HCT116 (cell line): ENCODE measurements around the gene SLC4A2.

Source experiments
- CTCF ChIP-seq, 3 experiments: fragments of 200-600 bp in 1 of 3; sonication (generic) in 1 of 3; IDR thresholded peaks in 2 of 3; conservative IDR thresholded peaks in 1 of 3; 2 replicates each; pipeline ENCODE4 v1.5.1; 2012 to 2017; ENCODE audit warnings: low read depth in 2 of 3, low read length in 2 of 3, antibody characterized with exemption in 1 of 3, borderline replicate concordance in 1 of 3, control low read depth in 1 of 3, mild to moderate bottlenecking in 1 of 3, mixed read lengths in 1 of 3, mixed run types in 1 of 3, moderate library complexity in 1 of 3; ENCODE audit not compliant: insufficient read depth in 1 of 3
- EGR1 ChIP-seq: IDR thresholded peaks from 2 replicates; pipeline ENCODE4 v1.6.1; 2012; ENCODE audit warnings: low read depth
- EZH2 ChIP-seq: fragments of 200-600 bp; sonication (generic); IDR thresholded peaks from 2 replicates; pipeline ENCODE4 v1.6.1; 2017; ENCODE audit warnings: antibody characterized with exemption, mixed run types
- POLR2A ChIP-seq: IDR thresholded peaks from 2 replicates; pipeline ENCODE4 v1.7.0; 2011; ENCODE audit warnings: borderline replicate concordance; ENCODE audit not compliant: insufficient read depth, insufficient read length; ENCODE audit errors: extremely low read depth
- POLR2AphosphoS5 ChIP-seq: IDR thresholded peaks from 2 replicates; pipeline ENCODE4 v1.6.1; 2011; ENCODE audit warnings: mild to moderate bottlenecking, low read depth, low read length, moderate library complexity
- RAD21 ChIP-seq: IDR thresholded peaks from 2 replicates; pipeline ENCODE4 v1.6.1; 2012; ENCODE audit warnings: low read depth, mild to moderate bottlenecking
- REST ChIP-seq: IDR thresholded peaks from 2 replicates; pipeline ENCODE4 v1.6.1; 2012; ENCODE audit warnings: low read depth
- SP1 ChIP-seq: IDR thresholded peaks from 2 replicates; pipeline ENCODE4 v1.6.1; 2012; ENCODE audit warnings: low read depth
- SRF ChIP-seq: IDR thresholded peaks from 2 replicates; pipeline ENCODE4 v1.6.1; 2012; ENCODE audit warnings: low read depth
- TCF7L2 ChIP-seq: IDR thresholded peaks from 2 replicates; pipeline ENCODE4 v1.7.0; 2011; ENCODE audit warnings: borderline replicate concordance, inconsistent platforms; ENCODE audit not compliant: insufficient read depth, insufficient read length; ENCODE audit errors: extremely low read depth
- YY1 ChIP-seq: IDR thresholded peaks from 2 replicates; pipeline ENCODE4 v1.6.1; 2011; ENCODE audit warnings: low read length, low read depth, moderate library complexity, mild to moderate bottlenecking; ENCODE audit not compliant: insufficient replicate concordance; ENCODE audit errors: extremely low read depth
- ZNF274 ChIP-seq: fragments of 200-500 bp; sonication (Bioruptor generic); IDR thresholded peaks from 2 replicates; pipeline ENCODE4 v1.6.1; 2014; ENCODE audit warnings: mild to moderate bottlenecking, low read depth, low read length, inconsistent platforms

GRCh38 chr7:151080522-151081169 lies 21.3 kb downstream of the SLC4A2 start, which contains the start of gene FASTK:
- TF ChIP-seq EGR1: no peak
- TF ChIP-seq REST: no peak
- no peak for TF ChIP-seq RAD21
- no peak for TF ChIP-seq ZNF274
- TF ChIP-seq SP1: no peak
- TF ChIP-seq POLR2A: peak; percentile 88
- no peak for TF ChIP-seq TCF7L2
- no peak for TF ChIP-seq CTCF (IDR thresholded peaks at IDR 0.05 in 2 of 3, conservative IDR thresholded peaks at IDR 0.05 in 1 of 3; ENCODE audit: borderline replicate concordance in 1 of 3, insufficient read depth in 1 of 3, low read depth in 2 of 3, low read length in 2 of 3)
- no peak for TF ChIP-seq SRF
- TF ChIP-seq POLR2AphosphoS5: peak; percentile 88
- TF ChIP-seq EZH2: no peak
- peak; percentile 97 for TF ChIP-seq YY1
